GM08714 (cell line): ENCODE measurements around the gene SC5D.

Experiments
- H3K4me3 ChIP-seq: fragments of 200-500 bp; sonication (Bioruptor generic); 2 replicates; pipeline ENCODE4 v1.5.1; 2014; ENCODE audit warnings: mild to moderate bottlenecking, low read length, inconsistent platforms
- ZNF274 ChIP-seq: IDR thresholded peaks from 2 replicates; pipeline ENCODE4 v1.6.1; 2012; ENCODE audit warnings: mild to moderate bottlenecking, low read depth, low read length

The SC5D gene

GRCh38 chr11:121349790-121350189, 57.2 kb downstream of the SC5D start:
- TF ChIP-seq ZNF274, result no peak
- H3K4me3 ChIP-seq, result no peak overlapping the region

DNA sequence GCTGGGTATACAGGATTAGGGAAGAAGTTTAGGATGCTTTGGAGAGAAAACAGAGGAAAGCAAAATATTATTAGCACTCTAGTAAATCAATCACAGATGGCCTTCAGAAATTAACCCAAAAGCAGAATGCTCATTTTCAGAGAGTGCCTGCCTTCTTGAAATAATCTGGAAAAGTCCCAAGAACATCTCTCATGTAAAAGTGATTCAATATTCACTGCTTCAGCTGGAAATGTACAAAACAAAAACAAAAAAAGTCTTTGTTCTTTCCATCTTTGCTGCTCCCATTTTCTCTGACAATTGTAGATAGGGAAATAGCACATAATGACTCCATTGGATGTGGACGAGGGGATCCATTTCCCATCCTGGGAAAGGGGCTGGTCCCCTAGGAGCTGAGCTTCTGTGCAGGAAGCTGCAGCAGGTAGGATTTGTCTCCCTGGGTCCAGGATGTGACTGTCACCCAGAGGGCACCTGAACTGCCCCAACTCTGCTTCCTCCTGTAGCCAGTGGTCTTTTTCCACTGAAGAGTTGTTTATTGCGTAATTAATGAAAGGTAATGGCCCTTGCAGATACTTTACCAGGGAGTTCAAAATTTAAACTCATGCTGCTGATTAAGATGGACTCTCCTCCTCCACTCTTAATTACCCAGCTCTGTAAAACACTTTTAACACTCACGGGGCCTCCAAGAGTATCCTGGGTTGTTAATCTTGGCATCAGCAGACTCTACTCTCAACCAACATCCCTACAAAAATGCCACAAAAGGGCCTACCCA, 57.9 kb downstream of the SC5D start:
- TF ChIP-seq ZNF274, result no peak
- no peak overlapping the region for H3K4me3 ChIP-seq

DNA sequence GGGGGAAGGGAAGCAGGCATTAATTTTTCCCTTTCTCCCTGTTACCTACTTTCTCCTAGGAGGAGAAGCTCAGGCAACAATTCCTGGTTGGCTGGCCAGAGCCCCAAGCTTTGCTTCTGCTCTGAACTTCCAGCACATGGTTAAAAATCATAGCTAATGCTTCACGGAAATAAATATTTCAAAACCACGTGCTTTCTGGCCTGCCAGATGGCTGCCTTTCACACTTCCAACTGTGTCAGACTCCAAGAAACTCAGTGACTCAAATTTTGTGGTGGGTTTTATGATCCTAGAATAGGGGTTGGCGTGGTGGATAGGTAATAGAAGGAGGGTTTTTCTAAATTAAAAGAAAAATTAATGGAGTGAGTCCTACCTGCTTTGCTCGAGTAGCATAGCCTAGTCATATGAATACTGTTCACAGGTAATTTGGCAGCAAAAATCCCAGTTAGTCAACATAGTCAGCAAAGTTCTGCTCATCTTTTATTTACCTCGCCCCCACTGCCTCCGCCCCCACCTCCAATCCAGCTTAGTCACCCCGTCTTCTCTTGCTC, 58.6 kb downstream of the SC5D start:
- no peak for TF ChIP-seq ZNF274
- no peak overlapping the region for H3K4me3 ChIP-seq

DNA sequence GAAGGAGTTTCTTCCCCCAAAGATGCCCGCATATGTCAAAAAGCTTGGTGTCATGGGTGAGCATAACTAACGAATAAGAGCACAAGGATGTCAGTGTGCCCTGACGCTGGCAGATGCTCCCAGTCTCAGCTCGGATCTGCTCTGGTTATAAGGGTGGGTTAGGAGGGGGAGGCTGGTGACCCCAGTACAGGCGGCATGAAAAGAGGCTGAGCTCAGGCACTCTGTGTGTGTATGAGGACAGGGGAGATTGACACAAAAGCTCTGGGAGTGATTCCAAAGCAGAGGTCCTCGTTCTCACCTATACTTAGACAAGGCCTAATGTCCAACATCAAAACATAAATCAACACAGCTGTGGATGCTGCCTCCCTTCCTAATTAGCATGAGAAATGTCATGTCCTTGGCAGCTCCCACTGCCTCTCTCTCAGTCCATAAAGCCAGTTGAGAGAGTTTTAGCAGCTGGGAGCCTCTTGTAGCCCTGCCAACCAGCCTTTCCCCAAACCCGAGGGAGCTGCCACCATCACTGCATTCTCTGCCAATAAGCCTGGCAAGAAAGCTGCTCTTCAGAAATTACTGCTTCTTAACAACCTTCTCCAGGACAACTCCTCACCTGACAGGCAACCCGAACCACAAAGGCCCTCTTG, 59.8 kb downstream of the SC5D start:
- no peak overlapping the region for H3K4me3 ChIP-seq
- TF ChIP-seq ZNF274, result no peak

DNA sequence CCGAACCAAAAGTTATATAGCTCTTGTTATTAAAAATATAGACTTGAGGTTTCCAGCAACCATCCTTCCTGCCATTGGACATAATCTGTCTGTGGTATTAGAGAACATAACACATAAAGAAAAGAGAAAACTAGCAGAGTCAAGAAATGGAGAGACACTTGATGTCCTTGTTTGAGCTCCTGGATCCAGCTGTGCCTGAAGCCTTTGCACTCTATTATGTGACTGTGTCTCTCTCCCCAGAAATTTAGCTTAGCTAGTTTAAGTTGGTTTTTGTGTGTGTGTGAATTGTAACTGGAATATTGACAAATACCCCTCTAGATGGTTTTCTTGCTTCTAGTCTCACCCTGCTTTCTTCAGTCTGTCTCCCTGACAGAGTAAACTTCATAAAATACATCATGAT, 61.6 kb downstream of the SC5D start:
- H3K4me3 ChIP-seq, result no peak overlapping the region
- TF ChIP-seq ZNF274, result no peak

- no peak for TF ChIP-seq ZNF274
- H3K4me3 ChIP-seq, result no peak overlapping the region
Observed at GRCh38 chr11:121356357-121356756, 63.8 kb downstream of the SC5D start.
